Smooth muscle cell (in vitro differentiated cells): ENCODE measurements around the gene PPP6R1. TPM values are rescaled to one million over a fixed set of nuclear protein-coding genes. Genes with fewer than 3 reads are reported as not detected.

ENCODE experiments used
- DNase-seq: peaks from one replicate; lab custom pipeline; 2025; ENCODE audit not compliant: unreplicated experiment; lab: John Stamatoyannopoulos, UW
- H2AFZ ChIP-seq: fragments of 200-600 bp; sonication (generic); 2 replicates; pipeline ENCODE4 v1.6.0; 2016; ENCODE audit warnings: antibody characterized with exemption, low read depth, mild to moderate bottlenecking
- H3F3A ChIP-seq: fragments of 200-600 bp; sonication (generic); 2 replicates; pipeline ENCODE4 v1.6.0; 2017; ENCODE audit warnings: antibody characterized with exemption, low read depth
- H3K27ac ChIP-seq: fragments of 200-600 bp; sonication (generic); 2 replicates; pipeline ENCODE4 v1.5.1; 2016; ENCODE audit warnings: low read depth, mild to moderate bottlenecking
- H3K27me3 ChIP-seq: fragments of 200-600 bp; sonication (generic); 2 replicates; pipeline ENCODE4 v1.6.1; 2016; ENCODE audit warnings: low read depth, mild to moderate bottlenecking
- H3K36me3 ChIP-seq: fragments of 200-600 bp; sonication (generic); 2 replicates; pipeline ENCODE4 v1.5.1; 2016; ENCODE audit warnings: low read depth
- H3K4me1 ChIP-seq: fragments of 200-600 bp; sonication (generic); 2 replicates; pipeline ENCODE4 v1.5.1; 2016; ENCODE audit warnings: low read depth
- H3K4me2 ChIP-seq: fragments of 200-600 bp; sonication (generic); 2 replicates; pipeline ENCODE4 v1.6.0; 2016; ENCODE audit warnings: mild to moderate bottlenecking
- H3K4me3 ChIP-seq: fragments of 200-600 bp; sonication (generic); 2 replicates; pipeline ENCODE4 v1.5.1; 2016; ENCODE audit warnings: mild to moderate bottlenecking
- H3K79me2 ChIP-seq: fragments of 200-600 bp; sonication (generic); 2 replicates; pipeline ENCODE4 v1.6.0; 2016; ENCODE audit warnings: low read depth, mild to moderate bottlenecking
- H3K9ac ChIP-seq: fragments of 200-600 bp; sonication (generic); 2 replicates; pipeline ENCODE4 v1.6.0; 2016; ENCODE audit warnings: low read depth
- H3K9me3 ChIP-seq: fragments of 200-600 bp; sonication (generic); replicated peaks from 2 replicates; pipeline ENCODE4 v1.5.1; 2016; ENCODE audit warnings: low read depth
- H4K20me1 ChIP-seq: fragments of 200-600 bp; sonication (generic); 2 replicates; pipeline ENCODE4 v1.6.0; 2016; ENCODE audit warnings: low read depth
- WGBS: methylation state at CpG from one replicate; pipeline ENCODE4 v1.1.7; 2016; ENCODE audit warnings: low lambda C conversion rate; 5-methylcytosine and 5-hydroxymethylcytosine counted together
- polyA plus RNA-seq: library from polyadenylated mRNA; unstranded; fragments of >200 nt; fragmentation: Nextera tagmentation; extraction: Ambion mirVana; gene quantifications from 2 replicates; pipeline ENCODE4 v1.2.1, GENCODE V29; 2016
- total RNA-seq: library from RNA; depleted of rRNA; stranded (reverse); fragments of >200 nt; gene quantifications from 2 replicates; pipeline ENCODE4 v1.2.3, GENCODE V29; 2014
- TF ChIP-seq, protein P1 (sequence below): fragments of 200-600 bp; sonication (generic); IDR thresholded peaks from 2 replicates; pipeline ENCODE4 v1.5.1; 2017; ENCODE audit warnings: borderline replicate concordance, mild to moderate bottlenecking, antibody characterized with exemption; ENCODE audit not compliant: insufficient read depth, poor library complexity, severe bottlenecking

The PPP6R1 gene
- total and polyA plus RNA-seq, 2 experiments from 2014 or later = 31.1 to 58.0 TPM

DNA sequence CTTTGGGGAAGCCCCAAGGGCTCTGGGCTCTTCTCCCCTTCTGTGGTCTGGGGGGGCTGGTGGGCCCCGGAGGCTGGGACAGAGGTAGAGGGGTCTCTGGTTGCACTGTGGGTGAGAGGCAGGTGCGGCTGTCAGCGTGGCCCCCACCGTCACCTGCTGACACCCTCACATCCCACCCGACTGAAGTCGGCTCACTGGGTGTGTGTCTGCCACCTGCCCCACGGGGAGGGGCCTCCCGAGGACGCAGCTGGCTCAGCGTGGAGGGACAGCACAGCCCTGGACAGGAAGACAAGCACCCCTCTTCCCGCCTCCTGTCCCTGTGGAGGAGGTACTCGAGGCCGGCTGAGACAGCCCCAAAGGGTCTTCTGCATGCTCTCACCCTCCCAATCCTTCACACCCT lies 28.0 kb downstream of the PPP6R1 start:
- TF ChIP-seq, protein P1, sequence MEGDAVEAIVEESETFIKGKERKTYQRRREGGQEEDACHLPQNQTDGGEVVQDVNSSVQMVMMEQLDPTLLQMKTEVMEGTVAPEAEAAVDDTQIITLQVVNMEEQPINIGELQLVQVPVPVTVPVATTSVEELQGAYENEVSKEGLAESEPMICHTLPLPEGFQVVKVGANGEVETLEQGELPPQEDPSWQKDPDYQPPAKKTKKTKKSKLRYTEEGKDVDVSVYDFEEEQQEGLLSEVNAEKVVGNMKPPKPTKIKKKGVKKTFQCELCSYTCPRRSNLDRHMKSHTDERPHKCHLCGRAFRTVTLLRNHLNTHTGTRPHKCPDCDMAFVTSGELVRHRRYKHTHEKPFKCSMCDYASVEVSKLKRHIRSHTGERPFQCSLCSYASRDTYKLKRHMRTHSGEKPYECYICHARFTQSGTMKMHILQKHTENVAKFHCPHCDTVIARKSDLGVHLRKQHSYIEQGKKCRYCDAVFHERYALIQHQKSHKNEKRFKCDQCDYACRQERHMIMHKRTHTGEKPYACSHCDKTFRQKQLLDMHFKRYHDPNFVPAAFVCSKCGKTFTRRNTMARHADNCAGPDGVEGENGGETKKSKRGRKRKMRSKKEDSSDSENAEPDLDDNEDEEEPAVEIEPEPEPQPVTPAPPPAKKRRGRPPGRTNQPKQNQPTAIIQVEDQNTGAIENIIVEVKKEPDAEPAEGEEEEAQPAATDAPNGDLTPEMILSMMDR = no peak
- H3K4me2 ChIP-seq = no peak overlapping the region
- WGBS = 98% methylated on average over 11 of the region's 13 CpGs
- no peak overlapping the region for H3K9ac ChIP-seq
- H3K27ac ChIP-seq = no peak overlapping the region
- no peaks in the 10 kb centered on the region for H3K36me3 ChIP-seq
- DNase-seq = no peak
- no peak overlapping the region for H2AFZ ChIP-seq
- H3K4me3 ChIP-seq = no peak overlapping the region
- no peaks in the 10 kb centered on the region for H3K4me1 ChIP-seq
- H4K20me1 ChIP-seq = peaks cover 41% of the 10 kb centered on the region
- H3K27me3 ChIP-seq = no peaks in the 10 kb centered on the region
- H3K9me3 ChIP-seq = no peaks in the 10 kb centered on the region
- H3F3A ChIP-seq = no peaks in the 10 kb centered on the region
- H3K79me2 ChIP-seq = no peaks in the 10 kb centered on the region

DNA sequence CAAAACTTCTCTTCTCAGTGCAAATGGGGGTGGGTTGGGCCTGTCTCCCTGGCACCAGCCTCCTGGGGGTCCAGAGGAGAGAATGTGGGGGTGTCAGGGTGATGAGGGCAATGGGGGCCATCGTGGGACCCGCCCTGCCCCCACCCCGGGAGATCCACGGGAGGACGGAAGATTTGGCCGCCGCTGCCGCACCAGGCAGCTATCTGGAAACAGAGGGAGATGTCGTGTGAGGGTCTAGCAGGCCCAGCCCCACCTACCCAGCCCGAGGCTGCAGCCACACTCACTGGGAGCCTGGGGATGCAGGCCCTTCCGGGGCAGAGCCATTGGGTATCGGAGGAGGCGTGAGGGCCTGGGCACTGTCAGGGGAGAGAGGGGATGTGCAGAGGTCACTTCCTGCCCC lies 28.5 kb downstream of the PPP6R1 start:
- H3K4me2 ChIP-seq = no peak overlapping the region
- 96% methylated on average over 12 of the region's 13 CpGs for WGBS
- DNase-seq = no peak
- TF ChIP-seq, protein P1 = no peak
- H3K27ac ChIP-seq = no peak overlapping the region
- no peaks in the 10 kb centered on the region for H3F3A ChIP-seq
- H3K4me1 ChIP-seq = no peaks in the 10 kb centered on the region
- H4K20me1 ChIP-seq = peaks cover 41% of the 10 kb centered on the region
- no peak overlapping the region for H3K4me3 ChIP-seq
- H3K27me3 ChIP-seq = no peaks in the 10 kb centered on the region
- H2AFZ ChIP-seq = no peak overlapping the region
- H3K9ac ChIP-seq = no peak overlapping the region
- no peaks in the 10 kb centered on the region for H3K79me2 ChIP-seq
- no peaks in the 10 kb centered on the region for H3K9me3 ChIP-seq
- no peaks in the 10 kb centered on the region for H3K36me3 ChIP-seq

DNA sequence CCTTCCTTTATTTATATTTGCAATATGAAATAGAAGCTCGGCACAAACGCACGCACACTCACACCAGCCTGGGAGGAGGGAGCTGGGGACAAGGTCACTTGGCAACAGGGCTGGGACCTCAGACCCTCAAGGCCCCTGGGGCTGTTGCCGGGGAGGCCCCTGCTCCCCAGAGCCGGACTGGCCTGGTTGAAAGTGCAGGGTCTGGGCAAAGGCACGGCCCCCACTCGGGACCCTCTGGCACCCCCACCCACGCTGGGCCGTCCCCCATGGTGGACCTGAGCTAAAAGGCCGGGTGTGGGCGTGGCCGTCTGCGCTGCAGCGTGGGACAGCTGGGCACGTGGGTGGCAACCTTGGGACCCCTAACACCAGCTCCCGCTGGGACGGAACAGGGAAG lies 29.0 kb downstream of the PPP6R1 start:
- Histone ChIP-seq H3F3A (no peaks in the 10 kb centered on the region), H3K9me3 (no peaks in the 10 kb centered on the region), H3K4me2 (no peak overlapping the region), H3K4me3 (no peak overlapping the region), H4K20me1 (peaks cover 40% of the 10 kb centered on the region), H3K36me3 (no peaks in the 10 kb centered on the region), H3K27me3 (no peaks in the 10 kb centered on the region), H3K27ac (no peak overlapping the region), H2AFZ (no peak overlapping the region), H3K79me2 (no peaks in the 10 kb centered on the region), H3K9ac (no peak overlapping the region), H3K4me1 (no peaks in the 10 kb centered on the region)
- DNase-seq = no peak
- TF ChIP-seq, protein P1 = no peak
- 95% methylated on average over 13 of the region's 17 CpGs for WGBS

DNA sequence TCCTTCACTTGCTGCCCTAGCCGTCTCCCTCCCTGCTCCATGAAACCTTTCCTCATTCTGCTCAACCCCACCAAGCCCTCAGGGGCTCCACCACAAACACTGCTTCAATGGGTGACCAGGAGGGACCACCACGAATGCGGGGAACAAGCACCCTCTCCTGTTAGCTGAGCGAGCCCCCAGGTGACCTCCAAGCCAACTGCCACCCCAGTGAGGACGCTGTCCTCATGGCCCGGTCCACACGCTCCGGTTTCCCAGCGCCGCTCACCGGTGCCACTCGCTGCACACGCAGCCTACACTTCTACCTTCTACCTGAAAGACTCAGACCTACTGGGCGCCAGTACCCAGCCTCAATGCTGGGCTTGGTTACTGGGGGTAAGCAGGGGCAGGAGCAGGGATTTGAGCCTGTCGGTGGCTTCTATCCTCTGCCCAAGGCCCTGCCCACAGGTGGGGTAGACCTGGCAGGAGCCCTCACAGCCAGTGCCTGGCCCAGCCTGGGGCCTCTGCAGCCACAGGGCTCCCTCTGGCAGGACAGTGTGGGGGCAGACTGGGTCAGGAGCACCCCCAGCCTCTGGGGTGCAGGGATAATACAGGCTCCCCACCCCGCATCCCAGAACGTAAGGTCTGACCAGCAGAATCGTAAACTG lies 29.6 kb downstream of the PPP6R1 start:
- H3F3A ChIP-seq = no peaks in the 10 kb centered on the region
- H3K4me1 ChIP-seq = no peaks in the 10 kb centered on the region
- H3K9me3 ChIP-seq = no peaks in the 10 kb centered on the region
- DNase-seq = no peak
- H3K27me3 ChIP-seq = no peaks in the 10 kb centered on the region
- H3K27ac ChIP-seq = no peak overlapping the region
- 98% methylated on average over 18 of the region's 18 CpGs for WGBS
- H2AFZ ChIP-seq = no peak overlapping the region
- no peak overlapping the region for H3K4me2 ChIP-seq
- no peak overlapping the region for H3K4me3 ChIP-seq
- H3K9ac ChIP-seq = no peak overlapping the region
- TF ChIP-seq, protein P1 = no peak
- peaks cover 35% of the 10 kb centered on the region for H4K20me1 ChIP-seq
- no peaks in the 10 kb centered on the region for H3K79me2 ChIP-seq
- H3K36me3 ChIP-seq = no peaks in the 10 kb centered on the region
